Brain microvascular endothelial cell (primary cell): ENCODE data around the gene ACAT2.

Source experiments
- DNase-seq: peaks from one replicate; pipeline ENCODE4 v3.0.0-alpha.2; 2020
- H3K27ac ChIP-seq: fragments of 250-450 bp; sonication (Bioruptor Pico); 2 replicates; pipeline ENCODE4 v1.5.1; 2020; ENCODE audit warnings: mild to moderate bottlenecking, moderate library complexity
- H3K27me3 ChIP-seq: fragments of 250-450 bp; sonication (Bioruptor Pico); replicated peaks from 2 replicates; pipeline ENCODE4 v1.5.1; 2020; ENCODE audit warnings: mild to moderate bottlenecking
- H3K36me3 ChIP-seq: fragments of 250-450 bp; sonication (Bioruptor Pico); replicated peaks from 2 replicates; pipeline ENCODE4 v1.5.1; 2020; ENCODE audit warnings: mild to moderate bottlenecking
- H3K4me3 ChIP-seq: 2 replicates; pipeline ENCODE4 v1.5.1; 2011; ENCODE audit warnings: low read depth, mild to moderate bottlenecking, control low read depth, low read length, moderate library complexity
- in situ Hi-C: cut with HindIII; loops from 2 replicates; pipeline ENCODE4 v1.10.0; 2017; ENCODE audit warnings: low sequenced_read_pairs, low pct_ligation_motif_present
- TF ChIP-seq, protein P1 (sequence below): IDR thresholded peaks from 2 replicates; pipeline ENCODE4 v1.5.1; 2011; ENCODE audit warnings: low read depth, mild to moderate bottlenecking, moderate library complexity, low read length, control low read depth, inconsistent platforms; ENCODE audit errors: missing control alignments

ACAT2 gene

DNA sequence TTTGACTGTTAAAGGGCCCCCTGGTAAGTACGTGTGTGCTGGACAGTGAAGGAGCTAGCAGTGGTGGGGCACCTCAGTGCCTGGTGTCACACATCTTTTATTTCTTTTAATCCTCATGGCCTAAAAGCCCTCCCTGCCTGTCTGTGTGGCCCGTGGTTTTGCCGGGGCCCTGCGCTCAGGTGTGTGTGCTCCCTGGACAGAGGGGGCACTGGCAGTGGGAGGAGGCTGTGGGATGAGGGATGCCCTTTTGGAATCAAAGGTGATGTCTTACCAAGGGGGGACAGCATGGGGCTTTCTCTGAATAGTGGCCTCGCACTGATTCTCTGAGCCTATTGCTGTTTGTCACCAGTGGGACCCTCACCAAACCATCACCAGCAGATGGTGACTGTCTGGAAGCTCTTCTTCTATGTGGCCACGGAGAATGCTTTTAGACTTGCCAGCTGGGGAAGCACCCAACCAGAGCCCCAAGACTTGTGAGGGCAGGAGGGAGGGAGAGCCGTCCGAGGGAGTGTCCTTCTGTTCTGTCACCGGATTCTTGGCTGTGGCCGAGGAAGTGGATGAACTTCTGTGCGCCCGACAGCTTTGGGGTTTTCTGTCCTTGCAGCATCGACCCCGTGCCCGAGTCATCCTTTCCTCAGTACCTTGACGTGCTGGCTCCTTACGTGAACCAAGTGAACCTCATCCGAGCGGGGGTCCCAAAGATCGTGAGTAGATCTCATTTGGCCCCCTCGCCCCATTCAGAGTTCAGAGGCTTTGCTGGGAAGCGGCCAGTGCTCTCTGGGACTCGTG, 56.3 kb downstream of the ACAT2 start:
- no peaks in the 10 kb centered on the region for H3K36me3 ChIP-seq
- H3K27ac ChIP-seq, result no peak overlapping the region
- no peak overlapping the region for H3K4me3 ChIP-seq
- TF ChIP-seq, protein P1, sequence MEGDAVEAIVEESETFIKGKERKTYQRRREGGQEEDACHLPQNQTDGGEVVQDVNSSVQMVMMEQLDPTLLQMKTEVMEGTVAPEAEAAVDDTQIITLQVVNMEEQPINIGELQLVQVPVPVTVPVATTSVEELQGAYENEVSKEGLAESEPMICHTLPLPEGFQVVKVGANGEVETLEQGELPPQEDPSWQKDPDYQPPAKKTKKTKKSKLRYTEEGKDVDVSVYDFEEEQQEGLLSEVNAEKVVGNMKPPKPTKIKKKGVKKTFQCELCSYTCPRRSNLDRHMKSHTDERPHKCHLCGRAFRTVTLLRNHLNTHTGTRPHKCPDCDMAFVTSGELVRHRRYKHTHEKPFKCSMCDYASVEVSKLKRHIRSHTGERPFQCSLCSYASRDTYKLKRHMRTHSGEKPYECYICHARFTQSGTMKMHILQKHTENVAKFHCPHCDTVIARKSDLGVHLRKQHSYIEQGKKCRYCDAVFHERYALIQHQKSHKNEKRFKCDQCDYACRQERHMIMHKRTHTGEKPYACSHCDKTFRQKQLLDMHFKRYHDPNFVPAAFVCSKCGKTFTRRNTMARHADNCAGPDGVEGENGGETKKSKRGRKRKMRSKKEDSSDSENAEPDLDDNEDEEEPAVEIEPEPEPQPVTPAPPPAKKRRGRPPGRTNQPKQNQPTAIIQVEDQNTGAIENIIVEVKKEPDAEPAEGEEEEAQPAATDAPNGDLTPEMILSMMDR, result no peak
- in situ Hi-C loops, result no loop called here
- no peaks in the 10 kb centered on the region for H3K27me3 ChIP-seq
- DNase-seq, result no peak

DNA sequence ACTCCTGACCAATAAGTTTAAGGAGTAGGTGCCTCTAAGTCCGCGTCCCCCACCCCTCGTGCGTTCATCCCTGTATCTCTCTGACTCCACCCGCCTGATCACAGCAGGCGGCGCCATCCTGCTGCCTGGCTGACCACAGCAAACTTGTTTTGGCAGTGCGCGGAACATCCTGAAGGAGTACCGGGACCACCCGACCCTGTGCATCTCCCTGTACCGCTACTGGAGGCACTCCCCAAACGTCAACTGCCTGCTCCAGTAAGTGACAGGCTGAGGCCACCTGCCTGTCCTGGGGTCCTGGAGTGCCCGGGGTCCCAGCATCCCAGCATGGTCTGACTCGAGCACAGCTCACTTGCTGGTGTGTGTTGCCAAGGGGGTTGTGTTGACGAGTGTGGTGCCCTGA, 57.3 kb downstream of the ACAT2 start:
- in situ Hi-C loops, result no loop called here
- TF ChIP-seq, protein P1, result no peak
- no peak overlapping the region for H3K27ac ChIP-seq
- H3K36me3 ChIP-seq, result no peaks in the 10 kb centered on the region
- H3K27me3 ChIP-seq, result no peaks in the 10 kb centered on the region
- DNase-seq, result no peak
- H3K4me3 ChIP-seq, result no peak overlapping the region

DNA sequence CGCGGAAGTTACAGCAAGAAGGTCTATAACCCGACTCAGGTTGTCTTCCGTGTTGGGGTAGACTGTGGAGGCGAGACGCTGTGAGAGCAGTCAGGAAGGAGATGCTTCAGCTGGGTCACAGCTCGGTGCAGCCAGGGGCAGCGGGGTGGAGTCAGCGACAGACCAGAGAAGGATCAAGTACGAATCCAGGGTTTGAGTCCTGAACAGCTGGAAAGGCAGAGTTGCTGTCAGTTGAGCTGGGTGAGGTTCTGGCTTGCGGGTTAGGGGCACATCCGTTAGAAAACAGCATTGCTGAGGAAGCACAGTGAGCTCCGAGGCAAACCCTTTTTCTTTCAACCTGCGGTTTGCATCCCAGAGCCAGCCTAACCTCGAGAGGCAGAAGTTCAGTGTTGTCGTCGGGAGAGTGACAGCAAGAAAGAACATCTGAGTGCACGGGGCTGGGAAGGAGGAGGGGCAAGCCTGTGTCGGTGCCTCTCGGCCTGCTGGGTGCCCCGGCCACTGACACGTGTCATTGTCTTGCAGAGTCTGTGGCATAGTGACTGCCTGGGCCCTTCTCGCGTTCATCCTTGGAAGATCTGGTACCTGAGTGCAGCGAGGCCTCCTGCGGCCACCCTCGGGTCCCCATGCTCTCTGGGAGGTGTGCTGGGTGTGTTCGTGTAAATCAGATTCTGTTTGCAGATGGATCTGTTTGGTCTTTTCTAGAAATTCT, 58.2 kb downstream of the ACAT2 start:
- TF ChIP-seq, protein P1, result no peak

DNA sequence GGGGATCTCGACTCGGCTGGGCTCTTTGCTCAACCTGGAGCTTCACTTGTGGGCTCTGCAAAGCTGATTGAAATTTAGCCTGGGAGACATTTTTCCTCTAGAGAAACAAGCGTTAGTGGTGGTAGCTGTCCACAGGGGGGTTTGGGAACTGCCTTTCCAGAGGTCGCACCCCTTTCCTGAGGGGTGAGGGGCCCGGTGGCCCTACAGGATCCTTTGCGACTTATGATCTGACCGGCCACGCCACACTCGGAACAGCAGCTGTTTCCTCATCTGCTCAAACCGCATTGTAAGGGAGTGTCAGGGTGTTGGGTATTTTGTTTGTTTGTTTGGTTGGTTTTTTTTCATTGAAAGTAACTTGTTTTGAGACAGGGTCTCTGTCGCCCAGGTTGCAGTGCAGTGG, 59.3 kb downstream of the ACAT2 start:
- in situ Hi-C loops, result no loop called here
- Histone ChIP-seq H3K27me3 (no peaks in the 10 kb centered on the region), H3K36me3 (no peaks in the 10 kb centered on the region), H3K27ac (no peak overlapping the region), H3K4me3 (no peak overlapping the region)
- no peak for DNase-seq
- TF ChIP-seq, protein P1, result no peak

More for the DNA sequence above, 58.2 kb downstream of the ACAT2 start:
- DNase-seq, result no peak
- Histone ChIP-seq H3K36me3 (no peaks in the 10 kb centered on the region), H3K27ac (no peak overlapping the region), H3K4me3 (no peak overlapping the region), H3K27me3 (no peaks in the 10 kb centered on the region)
- in situ Hi-C loops, result no loop called here

DNA sequence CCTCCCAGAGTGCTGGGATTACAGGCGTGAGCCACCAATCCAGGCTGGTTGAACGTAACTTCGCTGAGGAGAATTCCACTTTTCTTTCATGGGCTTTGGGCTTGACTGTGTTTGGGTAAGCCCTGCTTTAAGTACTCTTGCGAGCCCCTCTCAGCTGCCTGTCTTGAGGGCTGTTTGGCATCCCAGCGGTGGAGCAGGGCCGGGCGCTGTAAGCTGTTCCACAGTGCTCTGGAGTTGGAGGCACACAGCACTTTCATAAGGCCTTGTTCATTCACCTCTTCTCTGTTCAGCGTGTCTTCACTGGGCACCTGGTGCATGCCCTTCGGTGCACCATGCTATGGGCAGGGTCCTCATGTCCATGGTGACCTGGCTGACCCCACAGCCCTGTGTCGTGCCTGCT, 59.9 kb downstream of the ACAT2 start:
- Histone ChIP-seq H3K27ac (no peak overlapping the region), H3K27me3 (no peaks in the 10 kb centered on the region), H3K36me3 (no peaks in the 10 kb centered on the region), H3K4me3 (no peak overlapping the region)
- TF ChIP-seq, protein P1, result no peak
- DNase-seq, result no peak
- in situ Hi-C loops, result no loop called here
